GM12874 (cell line): Measurements from ENCODE around the gene HECW1.

Experiments used
- TF ChIP-seq, protein P1 (sequence below): IDR thresholded peaks from 2 replicates; pipeline ENCODE4 v1.5.1; 2011; ENCODE audit warnings: low read depth, mild to moderate bottlenecking, control low read depth, low read length, moderate library complexity; ENCODE audit not compliant: insufficient read depth

The HECW1 gene

DNA sequence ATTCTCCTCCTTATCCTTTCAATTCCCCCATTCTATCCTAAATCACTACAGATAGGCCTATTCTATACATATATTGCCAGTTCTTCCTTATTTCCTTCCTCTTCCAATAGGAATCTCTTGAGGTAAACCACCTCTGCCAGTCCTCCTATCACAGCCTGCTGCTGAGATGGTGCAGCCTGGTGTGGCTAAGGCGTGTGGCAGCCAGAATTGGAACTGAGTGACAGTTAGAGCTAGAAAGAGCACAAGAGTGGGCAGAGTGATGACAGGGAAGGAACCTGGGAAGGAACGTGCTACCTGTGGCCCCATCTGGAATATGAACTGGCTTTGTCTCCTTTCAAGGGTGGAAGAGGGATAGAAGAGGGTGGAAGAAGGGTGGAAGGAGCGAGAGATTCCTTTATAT lies 187.7 kb downstream of the HECW1 start:
- TF ChIP-seq, protein P1, sequence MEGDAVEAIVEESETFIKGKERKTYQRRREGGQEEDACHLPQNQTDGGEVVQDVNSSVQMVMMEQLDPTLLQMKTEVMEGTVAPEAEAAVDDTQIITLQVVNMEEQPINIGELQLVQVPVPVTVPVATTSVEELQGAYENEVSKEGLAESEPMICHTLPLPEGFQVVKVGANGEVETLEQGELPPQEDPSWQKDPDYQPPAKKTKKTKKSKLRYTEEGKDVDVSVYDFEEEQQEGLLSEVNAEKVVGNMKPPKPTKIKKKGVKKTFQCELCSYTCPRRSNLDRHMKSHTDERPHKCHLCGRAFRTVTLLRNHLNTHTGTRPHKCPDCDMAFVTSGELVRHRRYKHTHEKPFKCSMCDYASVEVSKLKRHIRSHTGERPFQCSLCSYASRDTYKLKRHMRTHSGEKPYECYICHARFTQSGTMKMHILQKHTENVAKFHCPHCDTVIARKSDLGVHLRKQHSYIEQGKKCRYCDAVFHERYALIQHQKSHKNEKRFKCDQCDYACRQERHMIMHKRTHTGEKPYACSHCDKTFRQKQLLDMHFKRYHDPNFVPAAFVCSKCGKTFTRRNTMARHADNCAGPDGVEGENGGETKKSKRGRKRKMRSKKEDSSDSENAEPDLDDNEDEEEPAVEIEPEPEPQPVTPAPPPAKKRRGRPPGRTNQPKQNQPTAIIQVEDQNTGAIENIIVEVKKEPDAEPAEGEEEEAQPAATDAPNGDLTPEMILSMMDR: no peak

DNA sequence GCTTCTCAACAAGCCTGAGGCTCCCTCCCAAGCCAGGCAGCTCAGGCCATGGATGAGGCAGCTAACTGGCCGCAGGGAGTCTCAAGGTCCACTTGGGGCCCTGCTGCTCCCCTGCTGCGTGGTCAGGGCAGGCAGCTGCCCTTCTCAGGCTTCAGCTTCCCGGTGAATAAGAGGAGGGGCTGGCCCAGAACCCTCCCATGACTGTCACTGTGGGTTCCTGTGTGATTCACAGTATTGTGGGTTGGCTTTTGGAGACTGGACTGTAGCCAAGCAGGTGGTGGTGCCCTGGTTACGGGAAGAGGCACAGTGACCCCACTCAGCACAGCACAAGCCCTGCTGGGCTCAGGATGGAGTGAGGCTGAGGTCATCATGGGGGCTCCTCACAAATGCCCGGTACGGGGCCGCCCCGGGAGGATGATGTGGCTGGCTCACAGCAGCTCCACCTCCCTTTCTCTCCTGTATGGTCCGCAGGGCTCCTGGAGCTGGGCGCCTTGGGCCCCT lies 189.8 kb downstream of the HECW1 start:
- TF ChIP-seq, protein P1: no peak

DNA sequence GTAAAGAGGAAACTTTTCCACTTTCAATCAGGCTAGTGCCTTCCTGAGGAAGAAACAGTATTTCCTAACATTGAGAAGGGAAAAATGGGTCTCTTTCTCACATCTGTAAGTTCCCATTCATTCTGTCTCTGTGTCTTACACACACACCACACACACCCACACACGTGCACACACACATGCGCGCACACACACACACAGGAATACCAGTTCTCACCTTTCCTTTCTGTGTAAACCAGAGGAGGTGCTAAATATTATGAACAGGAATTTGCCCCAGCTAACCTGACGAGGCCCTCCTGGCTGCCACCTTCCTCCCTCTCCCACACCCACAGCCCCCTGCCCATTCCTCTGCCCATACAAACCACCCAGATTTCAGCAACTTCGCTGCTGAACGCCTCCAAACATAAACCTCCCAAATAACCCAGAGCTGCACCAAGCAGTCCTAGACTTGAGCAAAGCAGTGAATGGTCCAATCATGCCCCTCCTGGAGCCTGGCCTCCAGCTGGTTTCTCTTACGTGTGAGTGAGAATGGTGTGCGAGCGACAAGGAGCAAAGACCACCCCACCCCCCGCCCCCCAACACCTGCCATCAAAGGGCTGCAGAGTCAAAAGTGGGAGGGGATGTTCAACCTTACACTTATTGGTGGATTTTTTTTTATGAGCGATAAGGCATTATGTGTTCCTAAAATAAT lies 190.5 kb downstream of the HECW1 start:
- TF ChIP-seq, protein P1: no peak

DNA sequence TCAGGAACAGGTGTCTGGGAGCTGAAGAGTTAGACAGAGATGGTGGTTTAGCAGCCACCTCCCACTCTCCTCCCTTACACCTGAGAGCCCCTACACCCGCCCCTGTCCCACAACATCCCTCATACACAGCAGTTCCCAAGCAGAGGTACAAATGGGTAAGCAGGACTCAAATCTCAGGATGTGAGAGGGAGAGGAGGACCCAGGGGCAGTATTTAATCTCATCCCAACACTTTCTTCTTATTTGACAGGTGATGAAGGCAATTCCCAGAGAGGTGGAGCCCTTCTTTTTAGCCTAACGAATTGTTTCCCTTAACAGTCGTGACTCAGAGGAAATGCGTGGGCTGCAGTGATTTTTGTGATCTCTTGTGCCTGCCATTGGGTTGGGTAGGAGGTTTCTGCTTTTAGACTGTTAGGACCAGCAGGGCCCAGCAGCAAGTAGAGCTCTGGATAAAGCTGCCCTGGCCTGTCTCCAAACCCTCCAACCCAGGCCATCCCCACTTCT lies 191.3 kb downstream of the HECW1 start:
- TF ChIP-seq, protein P1: no peak

DNA sequence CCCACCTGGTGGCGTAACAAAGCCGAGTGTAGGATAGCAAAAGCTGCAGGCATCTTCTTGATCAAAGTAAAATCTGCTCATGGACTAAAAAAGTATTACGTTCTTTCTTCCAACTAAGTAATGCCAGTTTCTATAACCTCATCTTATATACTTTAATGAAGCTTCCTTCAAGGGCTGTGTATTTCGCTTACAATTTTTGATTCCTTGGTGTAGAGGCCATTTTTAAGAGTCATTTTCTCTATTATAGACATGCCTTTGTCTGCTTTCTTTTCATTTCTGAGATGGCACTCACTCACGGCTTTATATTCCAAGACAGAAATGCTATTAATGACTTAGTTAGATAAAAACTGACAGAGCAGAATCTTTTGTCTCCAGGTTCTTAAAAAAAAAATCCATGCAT lies 194.0 kb downstream of the HECW1 start:
- TF ChIP-seq, protein P1: no peak

DNA sequence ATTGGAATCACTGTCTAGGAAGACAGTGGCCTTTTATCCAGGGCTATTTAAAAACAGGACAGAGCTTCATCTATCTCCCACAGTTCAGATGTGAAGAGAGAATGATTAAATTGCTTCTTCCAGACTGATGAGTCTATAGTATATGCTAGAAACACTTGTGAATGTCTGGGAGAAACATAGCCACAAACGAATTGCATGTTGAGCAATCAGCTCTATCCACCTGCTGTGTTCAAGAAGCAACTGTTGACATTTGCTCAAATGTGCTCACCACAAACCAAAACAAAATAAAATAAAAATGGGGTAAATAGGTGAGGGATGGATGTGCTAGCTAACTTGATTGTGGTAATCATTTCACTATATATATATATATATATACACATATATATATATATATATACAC lies 195.1 kb downstream of the HECW1 start:
- TF ChIP-seq, protein P1: no peak

DNA sequence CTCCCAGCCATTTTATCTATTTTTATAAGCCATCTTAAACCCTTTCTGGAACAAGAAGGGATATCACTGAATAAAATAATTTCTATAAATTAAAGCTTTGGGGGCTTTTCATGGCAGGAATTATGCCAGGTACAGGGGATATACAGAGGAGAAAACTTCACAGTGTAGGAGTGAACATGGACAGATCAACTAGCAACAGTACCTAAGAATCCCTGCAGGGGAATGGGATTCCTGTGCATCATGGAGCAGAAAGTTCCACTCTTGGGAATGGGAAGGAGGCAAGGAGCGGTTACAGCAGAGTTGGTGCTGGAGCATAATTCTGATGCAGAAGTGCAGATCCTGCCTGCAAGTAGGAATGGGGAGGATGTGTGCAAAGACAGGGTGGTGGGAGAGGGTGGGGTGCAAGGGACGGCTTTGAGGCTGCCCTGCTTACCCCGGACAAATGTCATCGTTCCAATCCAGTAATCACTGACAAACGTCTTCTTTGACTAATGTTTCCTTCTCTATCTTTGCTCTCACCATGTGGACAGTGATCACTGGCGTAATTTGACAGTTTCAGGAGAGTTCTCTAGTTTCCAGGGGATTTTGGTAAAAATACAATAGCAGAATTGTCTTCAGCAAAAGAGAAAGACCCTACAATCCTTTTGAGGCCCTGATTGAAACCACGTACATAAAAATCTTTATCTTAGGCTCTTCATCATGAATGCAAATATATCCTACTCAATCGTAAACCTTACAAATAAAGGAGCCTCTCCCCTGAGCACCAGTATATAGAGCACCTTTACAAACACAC lies 196.7 kb downstream of the HECW1 start:
- TF ChIP-seq, protein P1: no peak
